Measurements from ENCODE around the gene ZC3H13.

Gene ZC3H13

GRCh38 chr13:45951166-45951565 is 101.4 kb downstream of the ZC3H13 start:
- no peak for TF ChIP-seq CTCF (IDR thresholded peaks at IDR 0.05; ENCODE audit: low read depth, low read length, poor library complexity, severe bottlenecking)
- no peak for TF ChIP-seq EZH2phosphoT487 (IDR thresholded peaks at IDR 0.05; ENCODE audit: borderline replicate concordance, low read length)
- H3K4me1 ChIP-seq (ENCODE audit: control insufficient read depth, low read length) = no peaks in the 10 kb centered on the region
- H3K27me3 ChIP-seq (ENCODE audit: control insufficient read depth, low read length) = no peaks in the 10 kb centered on the region
- no peaks in the 10 kb centered on the region for H3K9me2 ChIP-seq (replicated peaks; ENCODE audit: control insufficient read depth, low read length)
- peaks cover 6% of the 10 kb centered on the region for H3K36me3 ChIP-seq (ENCODE audit: control insufficient read depth, low read length)
- H3F3A ChIP-seq (ENCODE audit: control insufficient read depth, insufficient read depth) = peaks cover 4% of the 10 kb centered on the region; the same call in 1 of the 2 replicates
- no peaks in the 10 kb centered on the region for H3K9me3 ChIP-seq (ENCODE audit: control insufficient read depth, insufficient read depth, low read length)
- H3K27ac ChIP-seq (ENCODE audit: low read depth, low read length) = no peak overlapping the region
- H3K4me3 ChIP-seq (ENCODE audit: low read length) = no peak overlapping the region
- H4K20me1 ChIP-seq (ENCODE audit: control insufficient read depth, insufficient read depth, low read depth, low read length) = no peaks in the 10 kb centered on the region
- no peak overlapping the region for H3K4me2 ChIP-seq (ENCODE audit: low read length)
- H3K79me2 ChIP-seq (ENCODE audit: control insufficient read depth, low read length) = no peaks in the 10 kb centered on the region

GRCh38 chr13:45950386-45951000 is 102.1 kb downstream of the ZC3H13 start:
- Histone ChIP-seq H3K79me2 (ENCODE audit: control insufficient read depth, low read length) (no peaks in the 10 kb centered on the region), H4K20me1 (ENCODE audit: control insufficient read depth, insufficient read depth, low read depth, low read length) (no peaks in the 10 kb centered on the region)
- TF ChIP-seq CTCF (IDR thresholded peaks at IDR 0.05; ENCODE audit: low read depth, low read length, poor library complexity, severe bottlenecking) (no peak), EZH2phosphoT487 (IDR thresholded peaks at IDR 0.05; ENCODE audit: borderline replicate concordance, low read length) (no peak)

GRCh38 chr13:45949161-45949560 is 103.4 kb downstream of the ZC3H13 start:
- H3K79me2 ChIP-seq (ENCODE audit: control insufficient read depth, low read length) = no peaks in the 10 kb centered on the region
- H4K20me1 ChIP-seq (ENCODE audit: control insufficient read depth, insufficient read depth, low read depth, low read length) = no peaks in the 10 kb centered on the region
- H3K4me1 ChIP-seq (ENCODE audit: control insufficient read depth, low read length) = no peaks in the 10 kb centered on the region
- H3K27me3 ChIP-seq (ENCODE audit: control insufficient read depth, low read length) = no peaks in the 10 kb centered on the region
- peaks cover 4% of the 10 kb centered on the region; the same call in 1 of the 2 replicates for H3F3A ChIP-seq (ENCODE audit: control insufficient read depth, insufficient read depth)
- no peaks in the 10 kb centered on the region for H3K36me3 ChIP-seq (ENCODE audit: control insufficient read depth, low read length)
- H3K4me3 ChIP-seq (ENCODE audit: low read length) = no peak overlapping the region
- H3K27ac ChIP-seq (ENCODE audit: low read depth, low read length) = no peak overlapping the region
- H3K9me2 ChIP-seq (replicated peaks; ENCODE audit: control insufficient read depth, low read length) = no peaks in the 10 kb centered on the region
- no peaks in the 10 kb centered on the region for H3K9me3 ChIP-seq (ENCODE audit: control insufficient read depth, insufficient read depth, low read length)
- no peak for TF ChIP-seq CTCF (IDR thresholded peaks at IDR 0.05; ENCODE audit: low read depth, low read length, poor library complexity, severe bottlenecking)
- TF ChIP-seq EZH2phosphoT487 (IDR thresholded peaks at IDR 0.05; ENCODE audit: borderline replicate concordance, low read length) = no peak
- H3K4me2 ChIP-seq (ENCODE audit: low read length) = no peak overlapping the region

More at GRCh38 chr13:45950386-45951000, 102.1 kb downstream of the ZC3H13 start:
- Histone ChIP-seq H3K9me2 (replicated peaks; ENCODE audit: control insufficient read depth, low read length) (no peaks in the 10 kb centered on the region), H3K4me3 (ENCODE audit: low read length) (no peak overlapping the region), H3F3A (ENCODE audit: control insufficient read depth, insufficient read depth) (peaks cover 4% of the 10 kb centered on the region; the same call in 1 of the 2 replicates), H3K36me3 (ENCODE audit: control insufficient read depth, low read length) (peaks cover 3% of the 10 kb centered on the region), H3K9me3 (ENCODE audit: control insufficient read depth, insufficient read depth, low read length) (no peaks in the 10 kb centered on the region), H3K27ac (ENCODE audit: low read depth, low read length) (no peak overlapping the region), H3K4me2 (ENCODE audit: low read length) (no peak overlapping the region), H3K27me3 (ENCODE audit: control insufficient read depth, low read length) (no peaks in the 10 kb centered on the region), H3K4me1 (ENCODE audit: control insufficient read depth, low read length) (no peaks in the 10 kb centered on the region)

All from DOHH2 (cell line).